DMS53 treated with DMSO at 0.1 percent for 48 hours (cell line): ENCODE results near the gene PSMA1.
"Not testable (repeated sequence)": the region's sequence is repeated elsewhere in the genome, so short reads cannot be mapped to it uniquely, and the experiment has no call there.

Experiments
- DNase-seq: peaks from one replicate; lab custom pipeline; 2025; ENCODE audit not compliant: unreplicated experiment; lab: John Stamatoyannopoulos, UW

PSMA1 gene

DNA sequence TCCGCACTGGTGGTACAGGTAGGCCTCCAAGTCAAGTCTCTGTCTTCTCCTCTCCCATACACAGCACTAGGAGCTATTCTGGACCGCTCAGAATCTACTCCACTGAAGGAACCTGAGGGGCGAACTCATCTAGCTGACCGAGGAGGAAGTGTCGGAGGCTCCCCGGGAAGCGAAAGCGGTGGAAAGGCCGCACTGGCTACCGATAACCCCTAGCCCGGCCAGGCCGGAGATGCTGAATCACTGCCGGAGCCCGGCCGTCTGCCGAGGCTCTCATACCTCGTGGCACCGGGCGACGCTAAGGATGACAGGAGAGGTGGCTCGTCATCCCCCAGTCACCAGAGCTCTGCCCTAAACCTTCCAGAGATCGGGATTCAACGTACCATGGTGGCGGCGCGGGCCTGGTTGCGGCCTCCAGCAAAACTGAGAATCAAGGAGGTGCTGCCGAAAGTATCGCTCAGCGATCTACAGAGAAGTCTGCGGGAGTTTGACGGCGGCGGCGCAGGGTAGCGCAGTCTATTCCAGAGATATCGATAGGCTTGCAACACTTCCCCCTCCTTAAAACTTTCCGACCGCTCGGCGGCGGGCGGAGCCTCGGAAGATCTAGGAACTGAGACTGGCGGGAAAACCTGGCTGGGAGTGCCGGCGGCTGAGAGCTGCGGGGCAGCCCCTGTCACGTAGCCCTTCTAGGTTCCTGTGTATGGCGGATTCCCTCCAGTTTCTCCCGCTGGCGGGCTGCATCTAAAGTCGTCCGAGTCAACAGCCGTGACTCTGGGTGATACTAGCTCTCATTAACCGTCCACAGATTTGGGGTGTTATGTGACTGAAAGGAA lies at the start of gene PSMA1:
TSS of gene PSMA1 (minus strand) at position 470 of the 830 bp plus-strand sequence. CDS start at position 383, 87 bp downstream.
- DNase-seq, result peak; percentile 97

DNA sequence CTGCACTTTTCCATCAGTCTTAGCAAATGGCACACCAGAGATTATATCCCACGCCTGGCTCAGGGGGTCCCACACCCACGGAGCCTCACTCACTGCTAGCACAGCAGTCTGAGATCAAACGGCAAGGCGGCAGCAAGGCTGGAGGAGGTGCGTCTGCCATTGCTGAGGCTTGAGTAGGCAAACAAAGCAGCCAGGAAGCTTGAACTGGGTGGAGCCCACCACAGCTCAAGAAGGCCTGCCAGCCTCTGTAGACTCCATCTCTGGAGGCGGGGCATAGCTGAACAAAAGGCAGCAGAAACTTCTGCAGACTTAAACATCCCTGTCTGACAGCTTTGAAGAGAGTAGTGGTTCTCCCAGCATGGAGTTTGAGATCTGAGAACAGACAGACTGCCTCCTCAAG lies 49.3 kb upstream of the PSMA1 start:
- DNase-seq, result not testable (repeated sequence)

- DNase-seq, result no peak
Measured at GRCh38 chr11:14567064-14567651, 47.0 kb upstream of the PSMA1 start.

- no peak for DNase-seq
Measured at GRCh38 chr11:14566331-14567063, 46.3 kb upstream of the PSMA1 start.

GRCh38 chr11:14565845-14566244 lies 45.7 kb upstream of the PSMA1 start:
- DNase-seq, result no peak

DNA sequence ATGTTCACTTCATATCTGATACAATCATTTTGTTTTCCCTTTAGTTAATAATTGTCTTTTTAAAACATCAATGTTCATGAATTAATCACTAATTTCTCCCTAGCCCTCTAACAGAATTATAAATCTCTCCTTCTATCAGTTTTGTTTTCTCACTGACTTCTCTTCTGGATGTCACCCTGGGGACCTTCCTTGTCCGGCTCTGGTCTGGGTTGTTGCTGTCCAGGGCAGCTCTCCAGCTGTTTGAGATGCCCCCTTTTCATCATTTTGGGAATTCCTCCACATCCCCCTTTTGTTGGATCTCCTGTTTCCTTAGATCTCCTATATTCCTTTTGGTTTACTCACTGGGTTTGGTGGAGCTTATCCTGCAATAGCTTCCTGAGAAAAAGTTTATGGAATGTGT lies 35.6 kb upstream of the PSMA1 start:
- no peak for DNase-seq

DNA sequence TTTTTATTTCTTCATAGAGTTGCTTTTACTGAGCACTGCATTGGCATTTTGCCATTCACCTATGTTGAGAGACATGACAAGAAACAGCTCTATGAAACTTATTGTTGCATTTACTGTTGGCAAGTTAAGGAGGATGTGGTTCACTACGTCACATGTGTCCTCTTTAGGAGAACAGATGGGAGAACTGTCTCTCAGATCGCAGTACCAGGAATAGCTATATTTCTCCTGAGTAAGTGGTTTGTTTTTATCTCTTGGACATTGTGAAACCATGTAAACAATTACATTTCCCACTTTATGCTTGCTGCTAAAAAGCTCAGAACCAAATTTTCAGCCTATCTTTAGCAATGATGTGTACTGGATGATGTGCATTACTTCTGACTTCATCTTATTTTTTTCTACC lies 34.8 kb upstream of the PSMA1 start:
- DNase-seq, result no peak

GRCh38 chr11:14552089-14552488 lies 31.9 kb upstream of the PSMA1 start:
- no peak for DNase-seq

GRCh38 chr11:14551380-14551779 lies 31.2 kb upstream of the PSMA1 start:
- no peak for DNase-seq

DNA sequence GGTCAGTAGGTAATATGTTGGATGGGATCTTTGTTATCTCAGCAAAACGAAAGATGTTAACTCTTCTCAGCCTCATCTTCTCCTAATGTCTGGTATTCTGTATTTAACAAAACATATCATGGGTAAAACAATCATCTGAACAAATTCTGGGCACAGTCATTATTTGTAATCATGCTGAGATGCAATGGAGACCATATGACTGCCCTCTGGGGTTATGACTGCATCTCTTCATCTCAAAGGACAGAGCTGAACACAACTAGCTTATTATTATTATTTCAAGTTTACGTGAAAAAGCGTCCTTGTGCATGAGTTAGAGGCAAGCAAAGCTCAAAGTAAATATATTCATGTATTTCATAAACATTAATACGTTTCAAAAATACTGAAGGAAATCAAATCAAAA lies 29.7 kb upstream of the PSMA1 start:
- no peak for DNase-seq

GRCh38 chr11:14547440-14547839 lies 27.3 kb upstream of the PSMA1 start:
- no peak for DNase-seq

GRCh38 chr11:14546672-14547071 lies 26.5 kb upstream of the PSMA1 start:
- no peak for DNase-seq

- DNase-seq, result no peak
Measured at GRCh38 chr11:14544611-14545010, 24.4 kb upstream of the PSMA1 start.

DNA sequence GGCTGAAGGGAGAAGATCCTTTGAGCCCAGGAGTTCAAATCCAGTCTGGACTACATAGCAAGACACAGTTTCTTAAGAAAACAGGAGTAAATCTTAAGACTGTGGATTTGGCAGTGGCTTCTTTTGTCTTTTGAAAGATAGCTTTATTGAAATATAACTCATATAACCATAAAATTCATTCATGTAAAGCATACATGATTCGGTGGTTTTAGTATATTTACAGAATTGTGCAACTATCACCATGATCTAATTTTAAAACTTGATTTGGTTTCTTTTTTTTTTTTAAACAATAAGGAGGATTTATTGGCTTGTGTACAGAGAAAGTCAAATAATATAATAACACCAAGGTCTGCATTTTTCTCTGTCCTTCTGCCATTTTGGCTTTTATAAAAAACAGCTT lies 23.1 kb upstream of the PSMA1 start:
- DNase-seq, result no peak

GRCh38 chr11:14542324-14542723 lies 22.1 kb upstream of the PSMA1 start:
- no peak for DNase-seq

- no peak for DNase-seq
Measured at GRCh38 chr11:14541192-14541947, 21.2 kb upstream of the PSMA1 start.

DNA sequence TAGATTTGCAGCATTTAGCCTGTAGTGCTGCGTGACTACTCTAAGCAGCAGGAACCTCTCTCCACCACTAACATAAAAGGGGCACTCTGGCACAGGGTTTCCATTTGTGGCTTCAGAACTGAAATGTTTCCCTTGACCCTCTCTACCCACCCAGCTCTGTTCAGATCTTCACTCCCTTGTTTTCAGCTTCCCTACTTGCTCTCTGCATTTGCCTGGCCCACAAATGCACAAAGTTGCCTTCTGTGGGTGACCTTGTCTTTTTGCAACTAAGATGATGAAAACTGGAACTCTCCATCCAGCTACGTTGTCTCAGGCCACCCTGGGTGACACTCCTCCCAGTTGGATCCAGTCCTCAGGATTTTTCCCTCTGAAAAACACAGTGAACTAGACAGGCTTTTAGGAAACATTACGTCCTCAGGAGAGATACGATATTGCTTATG lies 19.8 kb upstream of the PSMA1 start:
- no peak for DNase-seq

DNA sequence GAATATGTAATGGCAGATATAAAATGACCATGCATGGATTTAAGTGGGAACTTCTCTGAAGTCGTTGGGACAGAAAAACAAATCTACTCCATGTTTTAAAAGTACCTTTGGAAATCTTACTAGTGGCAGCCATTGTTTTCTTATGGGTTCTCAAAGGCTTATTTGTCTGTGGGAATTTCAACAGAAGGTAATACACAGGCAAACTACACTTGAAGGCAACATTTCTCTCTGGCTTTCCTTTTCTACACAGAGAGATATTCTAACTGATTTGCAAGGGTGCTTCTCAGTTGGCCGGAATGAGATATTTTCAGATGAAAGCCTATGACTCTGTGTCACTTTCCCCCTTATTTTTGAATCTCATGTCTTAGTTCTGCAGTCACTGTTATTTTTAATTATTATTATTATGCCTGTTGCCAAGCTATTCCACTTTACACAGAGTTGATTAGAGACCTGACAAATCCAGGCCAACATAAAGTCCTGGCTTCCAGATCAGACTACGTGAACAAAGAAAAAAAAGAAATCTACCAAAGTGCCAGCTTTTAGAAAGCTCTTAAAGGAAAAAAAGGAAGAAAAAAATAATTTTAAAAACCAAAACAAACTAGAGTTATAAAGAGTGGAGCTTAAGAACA lies 18.9 kb upstream of the PSMA1 start:
- no peak for DNase-seq

GRCh38 chr11:14538271-14538925 lies 18.2 kb upstream of the PSMA1 start:
- DNase-seq, result no peak

- DNase-seq, result peak; percentile 54
Measured at GRCh38 chr11:14537134-14537599, 17.0 kb upstream of the PSMA1 start.
